M059J (cell line): Measurements from ENCODE around the gene LCE2D. TPM values are rescaled to one million over a fixed set of nuclear protein-coding genes. Genes with fewer than 3 reads are reported as not detected.
"Not testable (repeated sequence)": the region's sequence is repeated elsewhere in the genome, so short reads cannot be mapped to it uniquely, and the experiment has no call there.

ENCODE experiments used
- DNase-seq: peaks from one replicate; pipeline ENCODE4 v3.0.0-alpha.2; 2012; ENCODE audit warnings: low read depth
- total RNA-seq: library from RNA; depleted of rRNA; stranded (reverse); fragments of >200 nt; shearing (Covaris generic); gene quantifications from 2 replicates; pipeline ENCODE4 v1.2.3, GENCODE V29; 2014; rRNA removed

The LCE2D gene, protein sequence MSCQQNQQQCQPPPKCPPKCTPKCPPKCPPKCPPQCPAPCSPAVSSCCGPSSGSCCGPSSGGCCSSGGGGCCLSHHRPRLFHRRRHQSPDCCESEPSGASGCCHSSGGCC
- total RNA-seq: not detected in 2 replicates

DNA sequence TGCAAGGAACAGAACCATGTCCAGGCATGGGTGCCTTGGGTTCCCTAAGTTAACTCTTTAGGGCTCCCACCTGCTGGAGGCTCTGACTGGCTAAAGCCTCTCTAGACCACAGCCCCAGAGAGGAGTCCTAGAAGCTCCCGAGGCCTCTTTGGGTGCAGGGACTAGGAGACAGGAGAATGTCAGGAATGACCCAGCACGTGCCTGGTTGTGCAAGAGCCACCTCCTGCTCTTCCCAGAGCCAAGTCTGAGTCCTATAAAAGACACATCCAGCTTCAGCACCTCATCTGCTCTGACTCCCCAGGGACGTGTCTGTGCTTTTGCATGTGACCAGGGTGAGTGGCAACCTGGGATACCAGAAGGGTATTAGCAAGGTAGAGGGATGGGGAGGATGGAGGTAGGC, at the start of gene LCE2D:
LCE2D (plus strand) TSS at position 283 of the 400 bp plus-strand sequence. CDS start 726 bp downstream, outside the sequence.
- DNase-seq: no peak

DNA sequence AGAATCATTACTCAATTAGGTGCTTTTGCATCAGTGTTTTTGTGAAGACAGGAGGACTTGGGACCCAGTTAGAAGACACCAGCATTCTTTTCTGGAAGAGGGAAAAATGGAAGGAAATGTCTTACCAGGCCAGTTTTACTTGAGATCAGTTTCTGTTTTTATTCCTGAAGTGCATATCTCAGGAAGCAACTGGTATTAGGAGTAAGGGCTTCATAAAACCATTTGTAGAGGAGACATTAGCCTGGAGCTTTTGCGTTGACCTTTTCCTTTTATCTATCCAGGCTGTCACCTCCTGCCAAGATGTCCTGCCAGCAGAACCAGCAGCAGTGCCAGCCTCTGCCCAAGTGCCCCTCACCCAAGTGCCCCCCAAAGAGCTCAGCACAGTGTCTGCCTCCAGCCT, 49.7 kb upstream of the LCE2D start, which contains the start of gene LCE3B:
LCE3B (plus strand) TSS at position 301 of the 400 bp plus-strand sequence; CDS start at position 301, 0 bp downstream.
- no peak for DNase-seq

DNA sequence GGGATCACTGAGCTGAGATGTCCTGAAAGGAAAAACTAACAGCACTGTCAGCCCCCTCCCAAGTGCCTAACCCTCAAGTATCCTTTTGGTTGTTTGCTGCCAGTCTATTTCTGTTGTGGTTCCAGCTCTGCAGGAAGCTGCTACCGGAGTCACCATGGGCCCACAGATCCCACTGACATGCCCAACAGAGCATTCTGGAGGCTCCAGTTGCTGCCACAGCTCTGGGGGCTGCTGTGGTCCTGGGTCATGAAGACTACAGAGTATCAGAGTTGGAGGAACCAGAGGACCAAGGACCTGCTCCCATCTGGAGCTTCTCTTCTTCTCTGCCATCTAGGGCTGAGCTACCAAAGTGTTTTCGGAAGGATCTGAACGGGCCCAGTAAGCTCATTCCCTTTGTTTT, 41.2 kb upstream of the LCE2D start:
- no peak for DNase-seq

DNA sequence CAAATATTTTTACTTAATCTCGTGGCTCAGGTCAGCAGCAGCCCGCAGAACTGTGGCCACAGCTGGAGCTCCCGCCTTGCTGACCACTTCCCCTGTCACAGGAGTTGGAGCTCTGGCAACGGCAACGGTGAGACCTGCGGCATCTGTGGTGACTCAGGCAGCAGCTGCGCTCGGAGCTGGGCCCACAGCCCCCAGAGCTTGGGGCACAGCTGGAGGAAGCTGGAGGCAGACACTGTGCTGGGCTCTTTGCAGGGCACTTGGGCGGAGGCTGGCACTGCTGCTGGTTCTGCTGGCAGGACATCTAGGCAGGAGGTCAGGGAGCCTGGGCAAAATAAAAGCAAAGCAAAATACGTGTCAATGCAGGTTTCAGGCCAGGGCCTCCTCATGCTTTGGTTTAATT, 40.4 kb upstream of the LCE2D start, which contains the start of gene LCE3A:
LCE3A (minus strand) TSS at position 301 of the 400 bp plus-strand sequence; CDS start at position 301, 0 bp downstream.
- DNase-seq: peak; percentile 27

DNA sequence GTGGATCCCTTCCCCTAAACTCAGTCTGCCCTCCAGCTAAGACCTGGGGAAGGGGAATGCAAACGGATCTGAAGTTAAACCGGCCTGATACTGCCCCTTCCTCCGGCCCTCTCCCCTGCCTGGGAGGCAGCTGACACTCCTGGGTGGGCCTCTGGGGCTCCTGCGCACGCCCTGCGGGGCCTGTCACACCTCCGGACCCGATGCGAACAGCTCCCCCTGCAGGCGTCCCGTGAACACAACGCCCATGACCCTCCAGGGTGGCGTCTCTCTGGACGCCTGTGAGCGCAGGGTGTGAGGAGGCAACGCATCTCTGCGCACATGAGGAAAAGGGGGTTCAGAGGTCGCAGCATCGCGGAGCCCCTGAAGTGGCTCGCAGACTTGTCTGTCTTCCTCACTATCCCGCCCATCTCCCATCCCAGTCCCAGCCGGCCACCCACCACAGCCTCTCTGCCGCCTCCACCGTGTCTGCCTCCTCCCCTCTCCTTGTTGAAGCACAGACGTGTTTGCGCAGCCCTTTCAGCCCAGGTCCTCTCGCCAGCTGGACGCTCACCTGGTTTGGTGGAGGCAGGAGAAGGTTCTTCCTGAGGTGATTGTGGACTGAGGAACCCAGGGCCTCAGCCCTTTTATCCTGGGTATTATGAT, 39.9 kb upstream of the LCE2D start:
- no peak for DNase-seq

DNA sequence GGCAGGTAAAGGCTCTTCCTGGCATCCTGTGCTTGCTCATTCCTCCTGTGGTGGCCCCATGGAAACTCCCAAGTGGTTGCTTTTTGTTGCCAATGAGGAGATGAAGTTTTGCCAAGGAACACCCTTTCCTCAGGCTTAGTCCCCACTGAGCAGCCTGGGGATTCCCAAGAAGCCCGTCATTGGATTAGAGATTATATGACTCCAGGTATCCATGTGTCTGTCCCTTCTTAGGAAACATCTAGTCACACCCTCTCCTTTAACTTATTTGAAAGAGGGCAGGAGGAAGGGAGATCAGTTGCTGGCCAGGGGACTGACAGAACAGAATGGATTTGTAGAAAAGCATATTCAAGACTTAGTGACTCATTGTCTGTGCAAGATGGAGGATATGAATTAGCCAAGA, 36.4 kb upstream of the LCE2D start:
- no peak for DNase-seq

DNA sequence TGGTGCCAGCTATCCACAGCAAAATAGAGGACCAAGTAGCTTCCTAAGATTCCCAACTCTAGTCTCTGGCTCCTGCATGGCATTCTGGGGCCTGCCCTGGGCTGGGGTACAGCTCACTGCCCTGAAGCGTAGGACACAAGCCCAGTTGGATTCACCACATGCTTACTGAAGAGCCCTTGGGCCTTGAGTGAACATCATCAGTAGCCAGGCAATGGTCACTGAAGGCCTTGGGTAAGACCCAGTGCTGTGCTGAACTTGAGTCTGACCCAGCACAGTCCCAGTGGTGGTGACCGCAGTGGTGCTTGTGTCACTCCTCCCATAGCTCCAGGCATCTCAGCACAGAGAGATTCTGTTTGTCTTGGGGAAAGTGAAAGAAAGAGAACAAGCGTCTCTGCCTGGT, 32.6 kb upstream of the LCE2D start:
- DNase-seq: no peak

DNA sequence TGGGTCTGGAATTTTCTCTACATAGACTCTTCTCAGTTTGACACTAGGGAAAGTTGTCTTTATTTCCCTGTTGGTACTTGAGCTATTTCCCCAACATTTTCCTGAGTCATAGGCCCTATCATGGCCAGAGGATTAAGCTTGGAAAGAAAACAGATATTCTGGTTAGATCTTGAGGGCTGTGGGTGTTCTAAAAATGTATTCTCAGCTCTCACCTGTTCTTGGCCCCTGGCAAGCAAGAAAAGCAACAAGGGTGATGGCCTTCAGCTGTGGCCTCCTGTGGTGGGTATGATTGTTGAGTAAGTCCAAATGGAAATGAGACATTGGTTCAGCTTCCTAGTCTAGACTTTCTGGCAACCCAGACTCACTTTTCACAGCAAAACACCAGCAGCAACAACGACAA, 22.8 kb upstream of the LCE2D start:
- DNase-seq: no peak

DNA sequence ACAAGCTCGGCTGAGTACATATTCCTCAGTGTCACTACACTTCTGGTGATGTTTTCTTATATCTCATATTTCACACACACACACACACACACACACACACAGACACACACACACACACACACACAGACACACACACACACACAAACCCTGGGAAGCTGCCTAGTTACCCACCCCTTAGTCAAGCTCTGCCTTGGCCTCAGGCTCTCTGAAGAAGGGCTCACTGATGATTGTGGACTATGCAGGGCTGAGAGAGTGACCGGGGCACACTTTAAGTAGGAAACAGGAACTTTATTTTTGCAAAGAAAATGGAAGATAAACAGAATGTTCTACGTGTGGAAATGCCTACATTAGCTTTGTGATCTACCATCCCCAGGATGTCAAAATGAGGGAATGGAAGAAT, 19.2 kb upstream of the LCE2D start:
- no peak for DNase-seq

DNA sequence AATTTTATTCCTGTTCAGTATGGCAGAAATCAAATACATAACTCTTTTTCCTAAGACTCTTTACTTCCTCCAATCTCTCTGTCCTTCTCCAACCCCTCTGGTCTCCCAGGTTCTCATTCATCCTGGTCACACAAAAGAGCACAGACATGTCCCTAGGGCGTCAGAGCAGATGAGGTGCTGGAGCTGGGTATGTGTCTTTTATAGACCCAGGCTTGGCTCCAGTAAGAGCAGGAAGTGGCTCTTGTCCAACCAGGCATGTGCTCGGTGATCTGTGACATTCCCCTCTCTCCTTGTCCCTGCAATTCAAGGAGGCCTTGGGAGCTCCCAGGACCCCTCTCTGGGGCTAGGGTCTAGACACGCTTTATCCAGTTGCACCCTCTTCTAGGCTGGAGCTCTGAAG, 18.0 kb upstream of the LCE2D start:
- no peak for DNase-seq

DNA sequence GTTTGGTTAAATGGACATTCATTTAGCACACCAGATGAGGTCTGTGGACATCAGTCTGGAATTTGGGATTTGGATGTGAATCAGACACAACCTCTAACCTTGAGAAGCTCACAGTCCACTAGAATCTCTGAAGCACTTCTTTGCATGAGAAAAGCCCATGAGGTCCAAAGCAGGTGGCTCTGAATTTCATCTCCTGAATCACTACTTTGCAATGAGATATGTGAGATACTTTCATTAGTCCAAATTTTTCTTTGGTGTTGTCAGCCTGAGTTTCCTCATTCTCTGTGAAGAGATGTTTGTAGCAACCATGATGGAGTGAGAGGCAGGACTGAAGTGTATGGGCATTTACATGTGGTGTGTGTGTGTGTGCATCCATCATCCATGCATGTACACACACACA, 16.5 kb upstream of the LCE2D start:
- no peak for DNase-seq

DNA sequence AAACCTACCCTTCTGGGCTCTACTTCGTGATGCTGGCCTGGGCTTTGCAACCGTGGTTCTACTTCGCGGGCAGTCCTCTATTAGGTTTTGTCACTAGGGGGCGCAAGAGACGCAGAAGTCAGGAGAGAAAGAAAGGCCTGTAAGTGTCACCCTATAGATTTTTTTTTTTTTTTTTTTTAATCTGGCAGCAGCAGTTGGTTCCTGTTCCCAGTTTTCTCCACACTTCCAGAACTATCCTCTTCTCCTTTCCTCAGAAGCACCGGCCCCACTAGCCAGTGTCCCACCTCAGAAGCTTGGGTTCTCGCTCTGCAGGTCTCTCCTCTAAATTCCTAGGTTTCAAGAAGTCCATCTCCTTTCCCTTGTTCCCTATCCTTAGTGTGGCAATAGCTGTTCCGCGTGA, 9.1 kb upstream of the LCE2D start:
- peak; percentile 32 for DNase-seq

DNA sequence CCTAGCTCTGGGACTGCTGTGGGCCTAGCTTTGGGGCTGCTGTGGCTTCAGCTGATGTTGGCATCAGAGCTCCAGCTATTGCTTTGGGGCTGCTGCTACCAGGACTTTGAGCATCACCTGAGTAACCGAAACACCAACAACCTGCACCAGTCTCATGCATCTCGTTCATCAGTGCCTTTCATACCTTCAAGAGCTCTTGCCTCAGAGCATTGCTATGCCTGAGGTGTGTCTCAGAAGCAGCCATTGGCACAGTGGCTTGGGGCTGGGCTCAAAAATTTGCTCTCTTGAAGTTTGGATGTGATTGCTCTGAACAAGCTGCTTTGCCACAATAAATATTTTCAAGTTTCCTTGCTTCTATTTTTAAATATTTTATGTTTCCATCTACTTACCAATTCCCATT, 6.7 kb upstream of the LCE2D start:
- DNase-seq: no peak

DNA sequence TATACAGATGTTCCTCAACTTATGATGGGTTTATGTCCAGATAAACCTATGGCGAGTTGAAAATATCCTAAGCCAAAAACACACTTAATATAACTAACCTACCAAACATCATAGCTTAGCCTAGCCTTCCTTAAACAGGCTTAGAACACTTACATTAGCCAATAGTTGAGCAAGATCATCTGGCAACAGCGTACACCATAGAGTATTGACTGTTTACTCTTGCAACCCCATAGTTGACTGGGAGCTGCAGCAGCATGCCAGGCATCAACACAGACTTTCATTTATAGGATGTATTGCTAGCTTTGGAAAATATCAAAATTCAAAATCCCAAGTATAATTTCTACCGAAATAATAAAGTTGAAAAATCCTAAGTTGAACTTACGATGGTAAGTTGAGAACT, 5.5 kb upstream of the LCE2D start:
- no peak for DNase-seq

DNA sequence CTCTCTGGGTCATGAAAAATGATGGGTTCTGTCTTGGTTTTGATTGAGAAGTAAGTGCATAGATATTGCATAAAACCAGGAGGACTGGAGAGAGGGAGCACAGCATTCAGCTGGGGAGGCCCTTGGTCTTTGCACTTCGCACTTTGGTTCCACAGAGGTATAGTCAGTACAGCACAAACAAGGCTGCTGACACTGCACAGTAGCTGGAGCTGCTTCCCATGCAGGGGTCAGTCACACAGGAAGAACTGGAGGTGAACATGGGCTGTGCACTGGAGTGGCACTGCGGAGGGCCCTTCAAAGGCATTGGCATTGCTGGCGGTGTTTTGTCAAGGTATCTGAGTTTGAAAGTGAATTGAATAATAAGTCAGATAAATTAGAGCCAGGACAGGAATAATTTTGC, 4.5 kb upstream of the LCE2D start:
- no peak for DNase-seq

DNA sequence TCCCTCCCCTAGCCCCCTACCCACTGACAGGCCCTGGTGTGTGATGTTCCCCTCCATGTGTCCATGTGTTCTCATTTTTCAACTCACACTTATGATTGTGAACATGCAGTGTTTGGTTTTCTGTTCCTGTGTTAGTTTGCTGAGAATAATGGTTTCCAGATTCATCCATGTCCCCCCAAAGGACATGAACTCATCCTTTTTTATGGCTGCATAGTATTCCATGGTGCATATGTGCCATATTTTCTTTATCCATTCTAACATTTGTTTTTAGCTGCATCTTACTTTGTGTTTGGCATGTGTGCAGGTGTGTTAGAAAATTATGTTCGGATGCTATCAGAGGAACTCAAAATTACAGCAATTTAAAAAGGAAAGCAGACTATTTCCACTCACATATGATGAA, 3.0 kb downstream of the LCE2D start:
- not testable (repeated sequence) for DNase-seq

DNA sequence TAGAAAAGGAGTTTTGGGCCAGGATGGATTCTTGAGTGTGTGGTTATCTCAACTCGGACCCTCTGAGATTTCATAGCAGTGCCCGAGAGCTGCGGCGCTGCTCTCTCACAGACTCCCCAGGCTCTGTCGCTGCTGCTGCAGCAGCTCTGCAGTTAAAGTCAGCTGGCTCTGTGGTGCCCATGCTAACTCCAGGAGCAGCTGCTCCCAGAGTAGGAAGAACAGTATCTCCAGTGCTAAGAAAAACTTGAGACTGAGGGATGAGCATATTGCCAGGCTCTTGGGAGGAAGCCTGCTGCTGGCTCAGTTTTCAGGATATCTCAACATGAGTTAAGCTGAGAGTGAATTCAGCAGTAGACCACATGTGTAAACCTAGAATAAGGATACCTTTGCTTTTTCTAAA, 4.5 kb downstream of the LCE2D start:
- DNase-seq: no peak

DNA sequence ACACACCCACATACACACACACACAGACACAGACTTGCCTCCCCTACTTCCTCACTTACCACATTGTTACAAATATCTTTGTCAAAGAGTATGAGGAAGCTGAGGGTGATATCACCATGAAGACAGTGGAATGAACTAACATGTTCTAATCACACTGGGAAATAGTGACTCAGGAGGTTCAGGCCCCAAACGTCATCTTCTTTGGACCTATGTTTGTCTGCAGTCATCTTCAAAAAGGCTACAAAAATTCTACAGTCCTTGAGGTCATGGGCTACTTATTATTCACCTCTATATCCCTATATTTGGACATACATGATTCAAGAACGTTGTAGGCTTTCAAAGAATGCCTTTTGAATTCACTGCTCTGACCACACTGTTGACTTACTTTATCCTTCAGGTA, 9.8 kb downstream of the LCE2D start:
- no peak for DNase-seq

DNA sequence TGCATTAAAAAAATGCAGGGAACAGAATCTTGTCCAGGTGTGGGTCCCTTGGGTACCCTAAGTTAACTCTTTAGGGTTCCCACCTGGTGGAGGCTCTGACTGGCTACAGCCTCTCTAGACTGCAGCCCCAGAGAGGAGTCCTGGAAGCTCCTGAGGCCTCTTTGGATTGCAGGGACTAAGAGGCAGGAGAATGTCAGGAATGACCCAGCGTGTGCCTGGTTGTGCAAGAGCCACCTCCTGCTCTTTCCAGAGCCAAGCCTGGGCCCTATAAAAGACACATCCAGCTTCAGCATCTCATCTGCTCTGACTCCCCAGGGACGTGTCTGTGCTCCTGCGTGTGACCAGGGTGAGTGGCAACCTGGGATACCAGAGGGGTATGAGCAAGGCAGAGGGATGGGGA, 11.8 kb downstream of the LCE2D start, which contains the start of gene LCE2C:
LCE2C (plus strand) TSS at position 297 of the 400 bp plus-strand sequence. CDS start 737 bp downstream, outside the sequence.
- DNase-seq: not testable (repeated sequence)

DNA sequence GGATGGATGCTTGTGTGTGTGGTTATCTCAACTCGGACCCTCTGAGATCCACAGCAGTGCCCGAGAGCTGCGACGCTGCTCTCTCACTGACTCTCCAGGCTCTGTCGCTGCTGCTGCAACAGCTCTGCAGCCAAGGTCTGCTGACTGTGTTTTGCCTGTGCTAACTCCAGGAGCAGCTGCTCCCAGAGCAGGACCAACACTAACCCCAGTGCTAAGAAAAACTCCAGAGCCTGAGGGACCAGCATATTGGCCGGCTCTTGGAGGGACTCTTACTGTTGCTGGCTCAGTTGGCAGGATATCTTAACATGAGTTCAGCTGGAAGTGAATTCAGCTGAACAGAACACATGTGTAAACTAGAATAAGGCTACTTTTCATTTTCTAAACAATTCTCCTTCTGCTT, 16.3 kb downstream of the LCE2D start:
- DNase-seq: no peak

DNA sequence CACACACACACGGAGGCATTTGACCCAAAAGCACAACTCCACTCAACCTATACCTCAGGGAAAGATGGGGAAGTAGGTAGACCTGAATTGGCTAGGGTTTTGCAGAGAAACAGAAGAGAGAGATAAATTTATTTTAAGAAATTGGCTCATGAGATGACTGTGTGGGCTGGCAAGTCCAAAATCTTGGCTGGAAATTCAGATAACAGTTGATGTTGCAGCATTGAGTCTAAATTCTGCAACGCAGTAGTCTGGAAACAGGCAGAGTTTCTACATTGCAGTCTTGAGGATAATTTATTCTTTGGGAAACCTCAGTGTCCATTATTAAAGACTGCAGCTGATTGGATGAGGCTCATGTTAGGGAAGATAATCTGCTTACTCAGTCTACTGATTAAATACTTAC, 18.4 kb downstream of the LCE2D start:
- DNase-seq: no peak

DNA sequence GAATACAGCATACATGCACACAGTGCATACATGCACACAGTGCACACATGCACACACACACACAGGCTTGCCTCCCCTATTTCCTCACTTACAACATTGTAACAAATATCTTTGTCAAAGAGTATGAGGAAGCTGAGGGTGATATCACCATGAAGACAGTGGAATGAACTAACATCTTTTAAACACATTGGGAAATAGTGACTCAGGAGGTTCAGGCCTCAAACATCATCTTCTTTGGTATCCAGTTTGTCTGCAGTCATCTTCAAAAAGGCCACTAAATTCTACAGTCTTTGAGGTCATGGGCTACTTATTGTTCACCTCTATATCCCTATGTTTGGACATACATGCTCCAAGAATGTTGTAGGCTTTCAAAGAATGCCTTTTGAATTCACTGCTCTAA, 20.7 kb downstream of the LCE2D start:
- no peak for DNase-seq

DNA sequence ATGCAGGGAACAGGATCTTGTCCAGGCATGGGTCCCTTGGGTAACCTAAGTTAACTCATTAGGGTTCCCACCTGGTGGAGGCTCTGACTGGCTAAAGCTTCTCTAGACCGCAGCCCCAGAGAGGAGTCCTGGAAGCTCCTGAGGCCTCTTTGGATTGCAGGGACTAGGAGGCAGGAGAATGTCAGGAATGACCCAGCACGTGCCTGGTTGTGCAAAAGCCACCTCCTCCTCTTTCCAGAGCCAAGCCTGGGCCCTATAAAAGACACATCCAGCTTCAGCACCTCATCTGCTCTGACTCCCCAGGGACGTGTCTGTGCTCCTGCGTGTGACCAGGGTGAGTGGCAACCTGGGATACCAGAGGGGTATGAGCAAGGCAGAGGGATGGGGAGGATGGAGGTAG, 22.6 kb downstream of the LCE2D start, which contains the start of gene LCE2B:
LCE2B (plus strand) TSS at position 301 of the 400 bp plus-strand sequence. CDS start 721 bp downstream, outside the sequence.
- not testable (repeated sequence) for DNase-seq
